ENCODE data around the gene MED29. TPM values are rescaled to one million over a fixed set of nuclear protein-coding genes. Genes with fewer than 3 reads are reported as not detected.

Gene MED29
- total and polyA plus RNA-seq, 2 of the 13 experiments (the other 11 are each of a cell fraction or from before 2014, with no cell fraction given), result 14.0 to 19.7 TPM

DNA sequence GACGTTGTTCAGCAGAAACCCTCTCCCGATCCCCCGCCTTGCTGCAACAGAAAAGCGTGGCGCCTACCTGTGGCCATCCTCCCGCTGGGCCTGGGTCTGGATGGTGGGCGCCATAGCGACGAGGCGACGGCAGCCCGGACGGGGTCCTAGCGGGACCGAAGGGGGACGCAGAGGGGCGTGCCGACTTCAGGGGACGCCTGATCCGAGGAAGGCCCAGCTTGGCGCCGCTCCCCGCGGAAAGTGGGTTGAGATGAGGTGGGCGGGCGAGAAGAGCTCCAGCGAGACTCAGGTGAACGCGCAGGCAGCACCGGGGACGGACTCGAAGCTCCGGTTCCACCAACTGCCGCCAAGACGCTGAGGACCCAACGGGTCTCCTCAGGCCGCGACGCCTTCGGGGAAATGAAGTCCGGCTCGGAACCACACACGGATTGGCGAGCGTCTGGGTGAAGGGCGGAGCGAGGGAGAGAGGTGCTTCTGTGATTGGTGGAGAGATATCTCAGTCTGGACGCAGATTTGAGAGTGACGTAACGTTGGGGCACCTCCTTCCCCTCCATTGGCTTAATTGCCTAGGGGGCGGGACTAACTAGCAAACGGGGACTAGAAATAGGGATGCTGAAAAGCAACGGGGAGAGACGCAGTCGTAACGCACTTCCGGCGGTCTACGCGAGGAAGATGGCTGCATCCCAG, at the start of gene MED29, which contains the start of gene PAF1 (continued):
- TF ChIP-seq, protein P1, sequence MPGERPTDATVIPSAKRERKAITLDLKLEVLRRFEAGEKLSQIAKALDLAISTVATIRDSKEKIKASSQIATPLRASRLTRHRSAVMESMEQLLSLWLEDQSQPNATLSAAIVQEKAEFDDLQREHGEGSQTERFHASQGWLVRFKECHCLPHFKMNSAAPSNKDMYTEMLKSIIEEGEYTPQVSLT (CRISPR knock-in tag; IDR thresholded peaks at IDR 0.05; ENCODE audit: borderline replicate concordance, low read depth), result no peak
- TF ChIP-seq ZNF256 (CRISPR knock-in tag; conservative IDR thresholded peaks at IDR 0.05), result no peak
- peak; percentile 14; the same call in 1 of the 2 replicates for TF ChIP-seq ZNF317 (CRISPR knock-in tag; IDR thresholded peaks at IDR 0.05)
- TF ChIP-seq ZFAT (CRISPR knock-in tag; conservative IDR thresholded peaks at IDR 0.05), result no peak
- no peak for TF ChIP-seq ZNF232 (CRISPR knock-in tag; IDR thresholded peaks at IDR 0.05; ENCODE audit: borderline replicate concordance)
- TF ChIP-seq SATB2 (CRISPR knock-in tag; IDR thresholded peaks at IDR 0.05), result 0 out of 2 replicates have a peak, but pooled peaks have one; percentile 24
- TF ChIP-seq, protein P2, sequence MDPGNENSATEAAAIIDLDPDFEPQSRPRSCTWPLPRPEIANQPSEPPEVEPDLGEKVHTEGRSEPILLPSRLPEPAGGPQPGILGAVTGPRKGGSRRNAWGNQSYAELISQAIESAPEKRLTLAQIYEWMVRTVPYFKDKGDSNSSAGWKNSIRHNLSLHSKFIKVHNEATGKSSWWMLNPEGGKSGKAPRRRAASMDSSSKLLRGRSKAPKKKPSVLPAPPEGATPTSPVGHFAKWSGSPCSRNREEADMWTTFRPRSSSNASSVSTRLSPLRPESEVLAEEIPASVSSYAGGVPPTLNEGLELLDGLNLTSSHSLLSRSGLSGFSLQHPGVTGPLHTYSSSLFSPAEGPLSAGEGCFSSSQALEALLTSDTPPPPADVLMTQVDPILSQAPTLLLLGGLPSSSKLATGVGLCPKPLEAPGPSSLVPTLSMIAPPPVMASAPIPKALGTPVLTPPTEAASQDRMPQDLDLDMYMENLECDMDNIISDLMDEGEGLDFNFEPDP (CRISPR knock-in tag; conservative IDR thresholded peaks at IDR 0.05), result no peak
- TF ChIP-seq HDAC1 (CRISPR knock-in tag; IDR thresholded peaks at IDR 0.05), result peak; percentile 54
- TF ChIP-seq HDAC2 (CRISPR knock-in tag; IDR thresholded peaks at IDR 0.05), result peak; percentile 46; the same call in 1 of the 2 replicates
- TF ChIP-seq SOX13 (IDR thresholded peaks at IDR 0.05), result no peak
- no peak for TF ChIP-seq SOX13 (CRISPR knock-in tag; conservative IDR thresholded peaks at IDR 0.05 in 1 of 2, IDR thresholded peaks at IDR 0.05 in 1 of 2)
- TF ChIP-seq CEBPG (CRISPR knock-in tag; IDR thresholded peaks at IDR 0.05), result peak; percentile 74
- TF ChIP-seq FOXA3 (CRISPR knock-in tag; IDR thresholded peaks at IDR 0.05), result peak; percentile 38
- TF ChIP-seq ATF1 (CRISPR knock-in tag; IDR thresholded peaks at IDR 0.05), result peak; percentile 91
- TF ChIP-seq, protein P3, sequence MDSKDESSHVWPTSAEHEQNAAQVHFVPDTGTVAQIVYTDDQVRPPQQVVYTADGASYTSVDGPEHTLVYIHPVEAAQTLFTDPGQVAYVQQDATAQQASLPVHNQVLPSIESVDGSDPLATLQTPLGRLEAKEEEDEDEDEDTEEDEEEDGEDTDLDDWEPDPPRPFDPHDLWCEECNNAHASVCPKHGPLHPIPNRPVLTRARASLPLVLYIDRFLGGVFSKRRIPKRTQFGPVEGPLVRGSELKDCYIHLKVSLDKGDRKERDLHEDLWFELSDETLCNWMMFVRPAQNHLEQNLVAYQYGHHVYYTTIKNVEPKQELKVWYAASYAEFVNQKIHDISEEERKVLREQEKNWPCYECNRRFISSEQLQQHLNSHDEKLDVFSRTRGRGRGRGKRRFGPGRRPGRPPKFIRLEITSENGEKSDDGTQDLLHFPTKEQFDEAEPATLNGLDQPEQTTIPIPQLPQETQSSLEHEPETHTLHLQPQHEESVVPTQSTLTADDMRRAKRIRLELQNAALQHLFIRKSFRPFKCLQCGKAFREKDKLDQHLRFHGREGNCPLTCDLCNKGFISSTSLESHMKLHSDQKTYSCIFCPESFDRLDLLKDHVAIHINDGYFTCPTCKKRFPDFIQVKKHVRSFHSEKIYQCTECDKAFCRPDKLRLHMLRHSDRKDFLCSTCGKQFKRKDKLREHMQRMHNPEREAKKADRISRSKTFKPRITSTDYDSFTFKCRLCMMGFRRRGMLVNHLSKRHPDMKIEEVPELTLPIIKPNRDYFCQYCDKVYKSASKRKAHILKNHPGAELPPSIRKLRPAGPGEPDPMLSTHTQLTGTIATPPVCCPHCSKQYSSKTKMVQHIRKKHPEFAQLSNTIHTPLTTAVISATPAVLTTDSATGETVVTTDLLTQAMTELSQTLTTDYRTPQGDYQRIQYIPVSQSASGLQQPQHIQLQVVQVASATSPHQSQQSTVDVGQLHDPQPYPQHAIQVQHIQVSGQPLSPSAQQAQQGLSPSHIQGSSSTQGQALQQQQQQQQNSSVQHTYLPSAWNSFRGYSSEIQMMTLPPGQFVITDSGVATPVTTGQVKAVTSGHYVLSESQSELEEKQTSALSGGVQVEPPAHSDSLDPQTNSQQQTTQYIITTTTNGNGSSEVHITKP (CRISPR knock-in tag; IDR thresholded peaks at IDR 0.05; ENCODE audit: low read depth), result 0 out of 2 replicates have a peak, but pooled peaks have one; percentile 43
- TF ChIP-seq ZBTB3 (CRISPR knock-in tag; IDR thresholded peaks at IDR 0.05; ENCODE audit: borderline replicate concordance, low read depth), result no peak
- peak; percentile 66; the same call in 1 of the 2 replicates for TF ChIP-seq MXD4 (CRISPR knock-in tag; IDR thresholded peaks at IDR 0.05)
- TF ChIP-seq, protein P4, sequence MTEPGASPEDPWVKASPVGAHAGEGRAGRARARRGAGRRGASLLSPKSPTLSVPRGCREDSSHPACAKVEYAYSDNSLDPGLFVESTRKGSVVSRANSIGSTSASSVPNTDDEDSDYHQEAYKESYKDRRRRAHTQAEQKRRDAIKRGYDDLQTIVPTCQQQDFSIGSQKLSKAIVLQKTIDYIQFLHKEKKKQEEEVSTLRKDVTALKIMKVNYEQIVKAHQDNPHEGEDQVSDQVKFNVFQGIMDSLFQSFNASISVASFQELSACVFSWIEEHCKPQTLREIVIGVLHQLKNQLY (CRISPR knock-in tag; IDR thresholded peaks at IDR 0.05), result 0 out of 2 replicates have a peak, but pooled peaks have one; percentile 16
- peak; percentile 30; the same call in 1 of the 2 replicates for TF ChIP-seq CCDC6 (CRISPR knock-in tag; IDR thresholded peaks at IDR 0.05)
- TF ChIP-seq, protein P5, sequence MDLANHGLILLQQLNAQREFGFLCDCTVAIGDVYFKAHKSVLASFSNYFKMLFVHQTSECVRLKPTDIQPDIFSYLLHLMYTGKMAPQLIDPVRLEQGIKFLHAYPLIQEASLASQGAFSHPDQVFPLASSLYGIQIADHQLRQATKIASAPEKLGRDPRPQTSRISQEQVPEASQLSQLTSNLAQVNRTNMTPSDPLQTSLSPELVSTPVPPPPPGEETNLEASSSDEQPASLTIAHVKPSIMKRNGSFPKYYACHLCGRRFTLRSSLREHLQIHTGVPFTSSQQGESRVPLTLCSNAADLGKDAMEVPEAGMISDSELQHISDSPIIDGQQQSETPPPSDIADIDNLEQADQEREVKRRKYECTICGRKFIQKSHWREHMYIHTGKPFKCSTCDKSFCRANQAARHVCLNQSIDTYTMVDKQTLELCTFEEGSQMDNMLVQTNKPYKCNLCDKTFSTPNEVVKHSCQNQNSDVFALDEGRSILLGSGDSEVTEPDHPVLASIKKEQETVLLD (CRISPR knock-in tag; IDR thresholded peaks at IDR 0.05; ENCODE audit: low read depth), result no peak
- TF ChIP-seq, protein P6, sequence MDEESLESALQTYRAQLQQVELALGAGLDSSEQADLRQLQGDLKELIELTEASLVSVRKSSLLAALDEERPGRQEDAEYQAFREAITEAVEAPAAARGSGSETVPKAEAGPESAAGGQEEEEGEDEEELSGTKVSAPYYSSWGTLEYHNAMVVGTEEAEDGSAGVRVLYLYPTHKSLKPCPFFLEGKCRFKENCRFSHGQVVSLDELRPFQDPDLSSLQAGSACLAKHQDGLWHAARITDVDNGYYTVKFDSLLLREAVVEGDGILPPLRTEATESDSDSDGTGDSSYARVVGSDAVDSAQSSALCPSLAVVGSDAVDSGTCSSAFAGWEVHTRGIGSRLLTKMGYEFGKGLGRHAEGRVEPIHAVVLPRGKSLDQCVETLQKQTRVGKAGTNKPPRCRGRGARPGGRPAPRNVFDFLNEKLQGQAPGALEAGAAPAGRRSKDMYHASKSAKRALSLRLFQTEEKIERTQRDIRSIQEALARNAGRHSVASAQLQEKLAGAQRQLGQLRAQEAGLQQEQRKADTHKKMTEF (CRISPR knock-in tag; IDR thresholded peaks at IDR 0.05), result peak; percentile 83

All from HepG2 (cell line).